ENCODE measurements around the gene SLC30A5. TPM values are rescaled to one million over a fixed set of nuclear protein-coding genes. Genes with fewer than 3 reads are reported as not detected.

The SLC30A5 gene
- total and polyA plus RNA-seq, 10 of the 15 experiments (the other 5 are each of a cell fraction or from before 2014, with no cell fraction given): 14.7 to 67.9 (median 38.4) TPM

DNA sequence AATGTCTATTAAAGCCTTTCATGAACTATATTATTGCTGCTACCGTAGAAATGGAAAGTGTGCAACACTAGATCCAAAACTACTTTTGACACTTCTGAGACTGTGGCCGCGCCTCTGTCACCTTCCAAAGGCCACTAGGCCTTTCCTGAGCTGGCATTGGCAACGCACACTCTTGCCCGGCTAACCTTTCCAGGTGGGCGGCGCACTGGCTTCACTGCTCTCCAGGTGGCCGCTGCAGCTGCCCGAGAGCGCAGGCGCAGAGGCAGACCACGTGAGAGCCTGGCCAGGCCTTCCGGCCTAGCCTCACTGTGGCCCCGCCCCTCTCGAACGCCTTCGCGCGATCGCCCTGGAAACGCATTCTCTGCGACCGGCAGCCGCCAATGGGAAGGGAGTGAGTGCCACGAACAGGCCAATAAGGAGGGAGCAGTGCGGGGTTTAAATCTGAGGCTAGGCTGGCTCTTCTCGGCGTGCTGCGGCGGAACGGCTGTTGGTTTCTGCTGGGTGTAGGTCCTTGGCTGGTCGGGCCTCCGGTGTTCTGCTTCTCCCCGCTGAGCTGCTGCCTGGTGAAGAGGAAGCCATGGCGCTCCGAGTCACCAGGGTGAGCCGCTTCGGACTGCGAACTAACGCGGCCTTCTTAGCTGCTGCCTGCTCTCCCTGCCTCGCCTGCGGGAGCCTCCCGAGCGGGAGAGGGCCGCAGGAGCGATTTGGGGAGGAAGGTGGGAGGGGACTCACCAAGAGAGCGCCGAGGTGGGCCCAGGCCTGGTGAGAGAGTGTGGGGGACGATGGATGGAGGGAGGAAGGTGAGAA, 73.1 kb downstream of the SLC30A5 start, which contains the start of gene CCNB1 (continued):
- TF ChIP-seq NFYB (IDR thresholded peaks at IDR 0.05; ENCODE audit: insufficient read depth, low read depth, low read length): peak; percentile 100
- TF ChIP-seq, protein P1, sequence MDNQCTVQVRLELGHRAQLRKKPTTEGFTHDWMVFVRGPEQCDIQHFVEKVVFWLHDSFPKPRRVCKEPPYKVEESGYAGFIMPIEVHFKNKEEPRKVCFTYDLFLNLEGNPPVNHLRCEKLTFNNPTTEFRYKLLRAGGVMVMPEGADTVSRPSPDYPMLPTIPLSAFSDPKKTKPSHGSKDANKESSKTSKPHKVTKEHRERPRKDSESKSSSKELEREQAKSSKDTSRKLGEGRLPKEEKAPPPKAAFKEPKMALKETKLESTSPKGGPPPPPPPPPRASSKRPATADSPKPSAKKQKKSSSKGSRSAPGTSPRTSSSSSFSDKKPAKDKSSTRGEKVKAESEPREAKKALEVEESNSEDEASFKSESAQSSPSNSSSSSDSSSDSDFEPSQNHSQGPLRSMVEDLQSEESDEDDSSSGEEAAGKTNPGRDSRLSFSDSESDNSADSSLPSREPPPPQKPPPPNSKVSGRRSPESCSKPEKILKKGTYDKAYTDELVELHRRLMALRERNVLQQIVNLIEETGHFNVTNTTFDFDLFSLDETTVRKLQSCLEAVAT (IDR thresholded peaks at IDR 0.05): peak; percentile 73
- TF ChIP-seq TAF1 (IDR thresholded peaks at IDR 0.05; ENCODE audit: borderline replicate concordance, low read depth, low read length): peak; percentile 34; the same call in 1 of the 2 replicates
- TF ChIP-seq CBX3 (IDR thresholded peaks at IDR 0.05; ENCODE audit: borderline replicate concordance, low read depth): no peak
- no peak; the same call in 1 of the 2 replicates for TF ChIP-seq CREM (IDR thresholded peaks at IDR 0.05; ENCODE audit: low read depth)
- peak; percentile 100 for TF ChIP-seq MXI1 (IDR thresholded peaks at IDR 0.05; ENCODE audit: low read depth, low read length)
- TF ChIP-seq BMI1 (IDR thresholded peaks at IDR 0.05; ENCODE audit: borderline replicate concordance): peak; percentile 83; the same call in 1 of the 2 replicates
- 0 out of 2 replicates have a peak, but pooled peaks have one; percentile 29 for TF ChIP-seq ESRRA (IDR thresholded peaks at IDR 0.05; ENCODE audit: low read length)
- TF ChIP-seq BHLHE40 (IDR thresholded peaks at IDR 0.05; ENCODE audit: borderline replicate concordance in 1 of 2, low read depth in 2 of 2, low read length in 1 of 2): peak in 1 of 2 experiments; percentile 72; a peak in 2 of 4 replicates

All from GM12878 (cell line).